HG03354 (cell line): ENCODE measurements around the gene NKAPD1.
A peak's percentile ranks its signal among the peaks of the same experiment; 100 is the strongest.
"Not testable (repeated sequence)": the region's sequence is repeated elsewhere in the genome, so short reads cannot be mapped to it uniquely, and the experiment has no call there.

ENCODE experiments used
- ATAC-seq: cut with Tn5 transposase; IDR thresholded peaks from one replicate; pipeline ENCODE4 v1.9.1; 2021; ENCODE audit warnings: mild to moderate bottlenecking; ENCODE audit not compliant: unreplicated experiment, poor library complexity, severe bottlenecking

Gene NKAPD1

GRCh38 chr11:112085822-112086421, 11.8 kb downstream of the NKAPD1 start:
- peak; percentile 36 for ATAC-seq

GRCh38 chr11:112086422-112087191, 12.5 kb downstream of the NKAPD1 start, which contains the start of the genes SDHD and TIMM8B:
SDHD (plus strand) TSS chr11:112086873; CDS start chr11:112086908, 35 bp downstream.
TIMM8B (minus strand) TSS chr11:112086756; CDS start chr11:112086723, 33 bp downstream.
- peak; percentile 93 for ATAC-seq

GRCh38 chr11:112087212-112087611, 13.1 kb downstream of the NKAPD1 start:
- peak; percentile 2 for ATAC-seq

- not testable (repeated sequence) for ATAC-seq
Observed at GRCh38 chr11:112095302-112095701, 21.2 kb downstream of the NKAPD1 start.

- ATAC-seq = no peak
Observed at GRCh38 chr11:112096194-112096593, 22.1 kb downstream of the NKAPD1 start.

- no peak for ATAC-seq
Observed at GRCh38 chr11:112097734-112098528, 23.8 kb downstream of the NKAPD1 start.

- ATAC-seq = no peak
Observed at GRCh38 chr11:112100462-112100861, 26.4 kb downstream of the NKAPD1 start.

- ATAC-seq = no peak
Observed at GRCh38 chr11:112103446-112103845, 29.3 kb downstream of the NKAPD1 start.

- ATAC-seq = no peak
Observed at GRCh38 chr11:112106070-112106469, 32.0 kb downstream of the NKAPD1 start.

- no peak for ATAC-seq
Observed at GRCh38 chr11:112113539-112114457, 39.7 kb downstream of the NKAPD1 start.

GRCh38 chr11:112114460-112114859, 40.4 kb downstream of the NKAPD1 start:
- ATAC-seq = no peak

GRCh38 chr11:112115386-112115785, 41.3 kb downstream of the NKAPD1 start:
- ATAC-seq = no peak

GRCh38 chr11:112118176-112118575, 44.1 kb downstream of the NKAPD1 start:
- no peak for ATAC-seq

- no peak for ATAC-seq
Observed at GRCh38 chr11:112121981-112122615, 48.0 kb downstream of the NKAPD1 start.

GRCh38 chr11:112123129-112123528, 49.0 kb downstream of the NKAPD1 start:
- no peak for ATAC-seq

GRCh38 chr11:112127056-112127455, 53.0 kb downstream of the NKAPD1 start:
- ATAC-seq = no peak

- ATAC-seq = no peak
Observed at GRCh38 chr11:112128483-112129121, 54.5 kb downstream of the NKAPD1 start.

GRCh38 chr11:112129656-112130055, 55.6 kb downstream of the NKAPD1 start:
- ATAC-seq = no peak
